ENCODE measurements around the gene MICU2. TPM values are rescaled to one million over a fixed set of nuclear protein-coding genes. Genes with fewer than 3 reads are reported as not detected.

The MICU2 gene
- total and polyA plus RNA-seq, 2 donors (not counting 3 experiments of a cell fraction or from before 2014, with no cell fraction given) = 24.0 to 36.7 TPM

DNA sequence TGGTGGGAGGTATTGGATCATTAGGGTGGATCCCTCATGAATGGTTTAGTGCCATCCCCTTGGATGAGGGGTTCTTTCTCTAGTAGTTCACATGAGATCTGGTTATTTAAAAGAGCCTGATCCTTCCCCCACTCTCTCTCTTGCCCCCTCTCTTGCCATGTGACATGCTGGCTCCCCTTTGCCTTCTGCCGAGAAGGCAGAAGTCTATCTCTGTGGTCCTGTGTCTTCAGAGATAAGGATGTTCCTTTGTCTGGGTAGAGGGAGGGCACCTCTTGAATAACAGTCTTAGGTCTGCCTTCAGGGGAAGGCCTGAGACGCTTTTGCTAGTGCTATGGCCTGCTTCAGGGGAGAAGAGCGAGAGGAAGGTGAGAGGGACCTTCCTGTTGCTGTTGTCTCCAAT lies 142.8 kb downstream of the MICU2 start:
- Histone ChIP-seq H3K9ac (replicated peaks; ENCODE audit: extremely low read depth, insufficient read depth, low read length) (no peak overlapping the region), H3K27ac (ENCODE audit: insufficient read depth, low read depth, low read length) (no peak overlapping the region), H3K27me3 (ENCODE audit: control insufficient read depth in 2 of 2, insufficient read depth in 2 of 2, low read length in 2 of 2) (peaks cover 0 to 1% of the 10 kb centered on the region in 2 experiments), H3K79me2 (ENCODE audit: control insufficient read depth, insufficient read depth, low read length) (peaks cover 24% of the 10 kb centered on the region), H3K4me1 (ENCODE audit: control insufficient read depth, extremely low read depth, insufficient read depth, low read length) (peaks cover 10% of the 10 kb centered on the region), H3K9me3 (replicated peaks; ENCODE audit: control insufficient read depth, insufficient read depth, low read length) (no peaks in the 10 kb centered on the region), H2AFZ (ENCODE audit: low read depth, low read length) (no peak overlapping the region), H3K4me3 (replicated peaks in 1 of 3; ENCODE audit: insufficient read depth in 1 of 3, low read depth in 1 of 3, low read length in 3 of 3) (no peak overlapping the region), H3K36me3 (ENCODE audit: control insufficient read depth in 2 of 2, extremely low read depth in 1 of 2, insufficient read depth in 2 of 2, low read length in 2 of 2) (no peaks in the 10 kb centered on the region), H3K4me2 (ENCODE audit: insufficient read depth, low read length) (no peak overlapping the region), H4K20me1 (replicated peaks; ENCODE audit: control insufficient read depth, extremely low read depth, insufficient read depth, low read length) (no peaks in the 10 kb centered on the region), H3K9me1 (replicated peaks; ENCODE audit: control insufficient read depth, extremely low read depth, insufficient read depth, low read length) (no peaks in the 10 kb centered on the region)
- no peak for DNase-seq (ENCODE audit: low read depth, low spot score)
- dilution Hi-C loops (cut with MboI; ENCODE audit: extremely low pct_ligation_motif_present, low sequenced_read_pairs) (no loop called here), intact Hi-C loops (cut with micrococcal nuclease) (no loop called here)
- CTCF ChIA-PET = no interaction called here
- no TSS peak for BruUV-seq (replicated peaks)
- POLR2A ChIA-PET = no interaction called here
- no peak for FAIRE-seq
- no peak for TF ChIP-seq MAX (IDR thresholded peaks at IDR 0.05; ENCODE audit: insufficient read depth, insufficient read length)
- no peak for TF ChIP-seq POLR2A (IDR thresholded peaks at IDR 0.05; ENCODE audit: low read depth, low read length)
- TF ChIP-seq JUN (IDR thresholded peaks at IDR 0.05; ENCODE audit: borderline replicate concordance, insufficient read depth, insufficient read length, low read depth) = no peak
- no peak for TF ChIP-seq MYC (IDR thresholded peaks at IDR 0.05; ENCODE audit: low read depth, low read length)
- TF ChIP-seq EZH2 (IDR thresholded peaks at IDR 0.05; ENCODE audit: borderline replicate concordance, low read depth, low read length, severe bottlenecking) = no peak
- no peak for TF ChIP-seq FOS (IDR thresholded peaks at IDR 0.05; ENCODE audit: borderline replicate concordance, insufficient read depth, low read length)
- TF ChIP-seq POLR2AphosphoS5 (IDR thresholded peaks at IDR 0.05; ENCODE audit: insufficient read depth, low read depth, low read length) = no peak
- TF ChIP-seq, protein P1, sequence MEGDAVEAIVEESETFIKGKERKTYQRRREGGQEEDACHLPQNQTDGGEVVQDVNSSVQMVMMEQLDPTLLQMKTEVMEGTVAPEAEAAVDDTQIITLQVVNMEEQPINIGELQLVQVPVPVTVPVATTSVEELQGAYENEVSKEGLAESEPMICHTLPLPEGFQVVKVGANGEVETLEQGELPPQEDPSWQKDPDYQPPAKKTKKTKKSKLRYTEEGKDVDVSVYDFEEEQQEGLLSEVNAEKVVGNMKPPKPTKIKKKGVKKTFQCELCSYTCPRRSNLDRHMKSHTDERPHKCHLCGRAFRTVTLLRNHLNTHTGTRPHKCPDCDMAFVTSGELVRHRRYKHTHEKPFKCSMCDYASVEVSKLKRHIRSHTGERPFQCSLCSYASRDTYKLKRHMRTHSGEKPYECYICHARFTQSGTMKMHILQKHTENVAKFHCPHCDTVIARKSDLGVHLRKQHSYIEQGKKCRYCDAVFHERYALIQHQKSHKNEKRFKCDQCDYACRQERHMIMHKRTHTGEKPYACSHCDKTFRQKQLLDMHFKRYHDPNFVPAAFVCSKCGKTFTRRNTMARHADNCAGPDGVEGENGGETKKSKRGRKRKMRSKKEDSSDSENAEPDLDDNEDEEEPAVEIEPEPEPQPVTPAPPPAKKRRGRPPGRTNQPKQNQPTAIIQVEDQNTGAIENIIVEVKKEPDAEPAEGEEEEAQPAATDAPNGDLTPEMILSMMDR (IDR thresholded peaks at IDR 0.05; ENCODE audit: extremely low read depth in 1 of 2, insufficient read depth in 1 of 2, low read depth in 1 of 2, low read length in 2 of 2) = no peak
- TF ChIP-seq GATA2 (IDR thresholded peaks at IDR 0.05; ENCODE audit: insufficient read depth, insufficient read length, low read depth, low read length) = no peak

All from endothelial cell of umbilical vein (primary cell).